ENCODE measurements around the gene SLC4A7.
A peak's percentile ranks its signal among the peaks of the same experiment; 100 is the strongest.
"Not testable (repeated sequence)": the region's sequence is repeated elsewhere in the genome, so short reads cannot be mapped to it uniquely, and the experiment has no call there.

SLC4A7 gene

GRCh38 chr3:27484015-27484844 lies at the start of gene SLC4A7:
SLC4A7 (minus strand) TSS chr3:27484384; CDS start chr3:27484126, 258 bp downstream.
- peak; percentile 96 for DNase-seq

DNA sequence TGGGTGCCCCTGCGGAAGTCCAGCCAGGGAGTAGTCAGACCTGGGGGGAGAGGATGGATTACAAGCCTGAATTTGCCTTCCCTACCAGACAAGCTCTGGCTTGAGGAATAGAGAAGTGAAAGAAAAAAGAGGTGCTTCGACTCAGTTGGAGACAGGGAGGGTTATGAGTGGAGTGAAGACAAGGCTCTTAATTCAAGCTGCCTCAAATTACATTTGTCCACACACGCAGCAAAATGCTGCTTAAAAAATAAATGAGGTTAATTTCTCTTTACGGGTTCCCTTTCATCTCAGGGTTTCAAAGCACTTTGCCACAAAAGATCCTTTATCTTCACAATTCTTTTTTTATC lies 49.0 kb upstream of the SLC4A7 start:
- DNase-seq: peak; percentile 21

GRCh38 chr3:27532426-27533260 lies 48.5 kb upstream of the SLC4A7 start:
- DNase-seq: no peak

GRCh38 chr3:27531193-27531751 lies 47.1 kb upstream of the SLC4A7 start:
- not testable (repeated sequence) for DNase-seq

GRCh38 chr3:27528791-27529190 lies 44.6 kb upstream of the SLC4A7 start:
- DNase-seq: no peak

DNA sequence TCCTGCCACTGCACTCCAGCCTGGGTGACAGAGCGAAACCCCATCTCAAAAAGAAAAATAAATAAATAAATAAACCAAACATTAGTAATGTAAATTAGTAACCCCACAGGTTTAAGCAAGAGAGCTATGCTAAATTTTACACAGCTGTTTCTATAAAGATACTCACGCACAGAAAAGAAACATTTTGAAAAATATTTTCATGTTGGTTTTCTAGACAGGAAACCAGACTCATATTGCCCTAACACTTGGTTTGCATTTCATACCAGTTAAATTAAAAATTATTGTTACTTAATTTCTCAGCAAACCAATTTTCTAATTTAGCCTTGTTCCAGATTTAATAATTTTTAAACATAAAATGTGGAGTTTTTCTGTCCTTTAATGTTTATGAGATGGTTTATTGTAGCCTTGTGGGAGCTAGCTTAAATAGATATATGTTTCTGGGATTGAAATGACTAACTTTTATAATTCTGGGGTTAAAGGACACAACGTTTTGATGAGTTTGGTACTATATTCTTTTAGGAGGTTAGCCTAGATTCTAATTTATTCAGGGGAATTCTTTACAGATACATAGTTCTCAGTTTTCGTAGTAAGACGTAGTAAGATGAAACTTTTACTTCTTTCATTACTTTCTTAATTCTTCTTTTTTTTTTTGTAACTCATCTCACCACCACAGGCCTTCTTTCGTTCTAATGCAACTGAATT lies 42.6 kb upstream of the SLC4A7 start:
- DNase-seq: no peak

DNA sequence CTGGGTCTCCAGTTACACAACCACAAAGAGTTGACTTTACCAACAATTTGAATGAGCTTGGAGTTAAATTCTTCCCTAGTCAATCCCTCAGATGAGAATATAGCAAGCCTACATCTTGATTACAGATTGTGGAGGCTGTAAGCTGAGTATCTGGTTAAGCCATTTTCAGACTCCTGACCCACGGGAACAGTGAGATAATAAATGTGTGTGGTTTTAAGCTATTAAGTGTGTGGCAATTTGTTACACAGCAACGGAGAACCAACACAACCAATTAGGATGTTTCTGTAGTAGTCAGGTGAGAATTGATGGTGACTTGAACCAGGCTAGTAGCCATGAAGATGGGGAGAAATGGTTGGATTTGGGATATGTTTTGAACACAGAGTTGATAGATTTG lies 37.7 kb upstream of the SLC4A7 start:
- DNase-seq: no peak

DNA sequence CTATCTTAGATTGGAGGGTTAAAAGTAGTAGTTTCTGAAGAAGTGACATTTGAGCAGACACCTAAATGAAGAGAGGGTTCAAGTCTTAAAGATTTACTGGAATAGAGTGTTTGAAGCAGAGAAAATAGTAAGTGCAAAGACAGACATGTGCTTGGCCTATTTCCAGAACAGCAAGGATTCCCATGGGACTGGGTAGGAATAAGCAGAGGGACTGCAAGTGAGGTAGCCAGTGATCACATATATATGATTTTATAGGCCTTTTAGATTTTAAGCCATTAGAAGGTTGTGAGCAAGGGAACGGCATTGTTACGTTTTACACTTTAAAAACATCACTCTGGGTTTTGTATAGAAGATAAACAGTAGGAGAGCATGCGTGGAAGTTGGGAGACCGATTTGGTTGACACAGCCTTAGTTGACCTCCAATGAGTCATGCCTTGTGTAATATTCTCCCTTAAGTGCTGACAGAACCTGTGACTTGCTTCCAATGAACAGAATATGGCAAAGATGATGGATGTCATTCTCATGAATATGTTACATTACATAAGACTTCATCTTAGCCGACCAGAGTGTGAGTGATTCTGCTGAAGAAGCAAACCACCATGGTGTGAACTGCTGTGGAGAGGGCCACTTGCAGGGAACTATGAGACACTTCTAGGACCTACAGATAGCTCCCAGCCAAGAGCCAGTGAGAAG lies 37.1 kb upstream of the SLC4A7 start:
- DNase-seq: peak; percentile 84

GRCh38 chr3:27511724-27512422 lies 27.7 kb upstream of the SLC4A7 start:
- no peak for DNase-seq

DNA sequence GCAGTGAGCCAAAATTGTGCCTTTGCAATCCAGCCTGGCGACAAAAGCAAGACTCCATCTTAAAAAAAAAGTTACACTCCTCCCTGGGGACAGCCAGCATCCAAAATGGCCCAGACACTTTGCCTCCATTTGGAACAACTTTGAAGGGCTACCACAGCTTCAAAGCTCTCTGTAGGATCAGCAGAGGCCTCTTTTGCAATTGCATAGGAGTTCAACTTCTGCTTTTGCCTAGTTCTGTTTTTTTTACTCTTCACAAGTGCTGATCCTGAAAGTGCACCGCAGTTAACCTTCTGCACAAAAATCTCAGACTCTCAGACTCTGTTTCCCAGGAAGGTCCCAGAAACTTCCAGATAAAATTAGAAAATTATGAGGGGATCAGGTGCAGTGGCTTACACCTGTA lies 25.2 kb upstream of the SLC4A7 start:
- DNase-seq: no peak

DNA sequence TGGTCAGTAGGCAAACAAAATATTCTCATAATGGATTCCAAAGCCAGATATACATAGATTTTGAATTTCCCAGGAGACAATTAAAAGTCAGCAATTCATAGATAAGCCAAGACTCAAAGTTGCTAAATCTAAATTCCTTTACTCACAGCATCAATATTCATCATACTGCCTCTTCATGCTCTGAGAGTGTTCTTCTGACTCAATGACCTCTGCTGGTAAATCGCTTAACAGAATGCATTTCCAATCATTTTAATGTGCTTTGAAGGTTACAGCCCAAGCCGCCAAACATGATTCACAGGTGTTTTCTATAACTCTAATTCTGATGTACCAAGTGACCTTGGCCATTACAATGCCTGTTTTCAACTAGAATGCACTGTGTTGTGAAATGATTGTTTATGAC lies 24.2 kb upstream of the SLC4A7 start:
- no peak for DNase-seq

- DNase-seq: no peak
These were observed 23.5 kb upstream of the SLC4A7 start for GRCh38 chr3:27507515-27508266.

GRCh38 chr3:27507111-27507510 lies 22.9 kb upstream of the SLC4A7 start:
- no peak for DNase-seq

DNA sequence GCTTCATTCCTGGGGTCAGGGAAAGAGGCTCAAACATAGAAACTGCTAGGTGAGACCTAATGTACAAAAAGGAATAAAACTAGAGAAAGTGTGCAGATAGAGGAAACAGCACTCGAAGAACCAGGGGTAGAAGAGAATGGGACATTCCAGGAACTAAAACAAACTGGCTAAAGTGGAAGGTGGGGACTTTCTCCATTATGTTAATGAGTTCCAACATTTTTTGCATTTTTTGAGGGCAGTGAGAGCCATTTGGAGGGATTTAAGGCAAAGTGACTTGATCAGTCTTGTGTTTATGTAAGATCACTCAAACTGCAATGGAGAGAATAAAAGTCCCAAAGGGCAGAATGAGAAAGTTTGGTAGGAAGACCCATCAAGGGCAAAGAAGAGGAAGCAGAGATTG lies 20.6 kb upstream of the SLC4A7 start:
- DNase-seq: peak; percentile 36

DNA sequence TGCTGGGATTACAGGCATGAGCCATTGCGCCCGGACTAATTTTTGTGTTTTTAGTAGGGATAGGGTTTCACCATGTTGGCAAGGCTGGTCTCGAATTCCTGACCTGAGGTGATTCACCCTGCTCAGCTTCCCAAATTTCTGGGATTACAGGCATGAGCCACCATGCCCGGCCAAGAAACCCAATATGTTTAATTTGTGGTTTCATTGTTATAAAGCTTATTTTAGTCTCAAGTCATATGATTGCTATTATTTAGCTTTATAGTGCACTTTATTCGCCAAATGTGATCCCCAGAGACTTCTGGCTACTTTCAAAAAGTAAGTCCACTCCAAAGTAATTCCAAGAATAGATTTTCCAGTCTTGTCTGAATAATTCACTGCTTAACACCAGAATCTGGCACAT lies 19.3 kb upstream of the SLC4A7 start:
- DNase-seq: peak; percentile 83

GRCh38 chr3:27501759-27502158 lies 17.6 kb upstream of the SLC4A7 start:
- no peak for DNase-seq

DNA sequence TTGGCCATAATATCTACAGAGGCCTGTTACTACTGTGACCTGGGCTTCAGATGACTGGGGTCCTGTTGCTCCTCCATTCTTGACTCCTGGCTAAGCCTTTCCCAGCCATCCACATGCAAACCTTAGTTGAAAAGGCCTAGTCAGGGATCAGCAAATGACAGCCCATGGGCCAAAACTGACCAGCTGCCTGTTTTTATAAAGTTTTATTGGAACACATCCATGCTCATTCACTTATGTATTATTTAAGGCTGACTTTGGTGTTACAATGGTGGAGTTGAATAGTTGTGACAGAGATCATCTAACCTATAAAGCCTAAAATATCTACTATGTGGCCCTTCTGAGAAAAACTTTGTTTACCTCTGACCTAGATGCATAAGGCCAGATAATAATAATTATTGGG lies 16.8 kb upstream of the SLC4A7 start:
- DNase-seq: no peak

GRCh38 chr3:27500035-27500434 lies 15.9 kb upstream of the SLC4A7 start:
- no peak for DNase-seq

GRCh38 chr3:27494784-27495183 lies 10.6 kb upstream of the SLC4A7 start:
- no peak for DNase-seq

GRCh38 chr3:27488821-27489220 lies 4.6 kb upstream of the SLC4A7 start:
- DNase-seq: no peak

DNA sequence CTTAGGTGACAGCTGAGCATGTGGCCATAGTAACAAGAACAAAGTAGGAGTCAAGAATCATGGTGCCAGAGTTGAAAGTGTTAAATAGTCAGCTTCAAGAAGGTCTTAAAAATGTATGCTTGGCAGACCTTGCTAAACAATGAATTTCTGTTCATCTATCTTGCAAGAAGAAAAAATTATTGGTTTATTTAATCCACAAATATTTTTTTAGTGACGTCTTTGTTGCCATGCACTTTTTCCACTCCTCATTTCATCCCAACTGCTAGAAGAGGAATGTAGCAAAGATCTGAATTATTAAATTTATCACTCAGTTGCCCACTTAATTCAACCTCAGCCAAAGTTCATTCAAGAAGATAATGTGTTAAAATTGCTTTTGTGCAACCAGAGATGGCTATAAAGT lies 3.2 kb upstream of the SLC4A7 start:
- no peak for DNase-seq
